ENCODE measurements around the gene NEK7. TPM values are rescaled to one million over a fixed set of nuclear protein-coding genes. Genes with fewer than 3 reads are reported as not detected.

Gene NEK7
- total RNA-seq, 1 donor from 2014 or later, result 318 TPM

GRCh38 chr1:198363625-198364151 is 206.9 kb downstream of the NEK7 start:
- intact Hi-C loops (cut with DNase I), result no loop called here
- DNase-seq (ENCODE audit: low spot score), result no peak

GRCh38 chr1:198364471-198364870 is 207.7 kb downstream of the NEK7 start:
- no peak for DNase-seq (ENCODE audit: low spot score)
- intact Hi-C loops (cut with DNase I), result no loop called here

- no peak for DNase-seq (ENCODE audit: low spot score)
Measured at GRCh38 chr1:198367296-198367695, 210.5 kb downstream of the NEK7 start.

GRCh38 chr1:198370996-198371395 is 214.2 kb downstream of the NEK7 start:
- intact Hi-C loops (cut with DNase I), result no loop called here
- DNase-seq (ENCODE audit: low spot score), result no peak

More at GRCh38 chr1:198367296-198367695, 210.5 kb downstream of the NEK7 start:
- intact Hi-C loops (cut with DNase I), result no loop called here

Other genes starting within 250 kb of the NEK7 start
- gene LHX9, start 239.6 kb upstream of the NEK7 start, total RNA-seq, result 0.22 TPM